D721Med (cell line): ENCODE data around the gene SEMA6C.
"Not testable (repeated sequence)": the region's sequence is repeated elsewhere in the genome, so short reads cannot be mapped to it uniquely, and the experiment has no call there.

Source experiments
- DNase-seq: peaks from one replicate; pipeline ENCODE4 v3.0.0; 2011; ENCODE audit warnings: low spot score; ENCODE audit not compliant: insufficient read length
- FAIRE-seq: peaks from 2 replicates; lab custom pipeline; 2011; peaks lifted over from hg19 to GRCh38; lab: Jason Lieb, UNC
- TF ChIP-seq, protein P1 (sequence below): IDR thresholded peaks from 2 replicates; pipeline ENCODE4 v1.5.1; 2012; ENCODE audit warnings: mild to moderate bottlenecking, control low read depth; ENCODE audit not compliant: insufficient read depth; ENCODE audit errors: missing control alignments

The SEMA6C gene

DNA sequence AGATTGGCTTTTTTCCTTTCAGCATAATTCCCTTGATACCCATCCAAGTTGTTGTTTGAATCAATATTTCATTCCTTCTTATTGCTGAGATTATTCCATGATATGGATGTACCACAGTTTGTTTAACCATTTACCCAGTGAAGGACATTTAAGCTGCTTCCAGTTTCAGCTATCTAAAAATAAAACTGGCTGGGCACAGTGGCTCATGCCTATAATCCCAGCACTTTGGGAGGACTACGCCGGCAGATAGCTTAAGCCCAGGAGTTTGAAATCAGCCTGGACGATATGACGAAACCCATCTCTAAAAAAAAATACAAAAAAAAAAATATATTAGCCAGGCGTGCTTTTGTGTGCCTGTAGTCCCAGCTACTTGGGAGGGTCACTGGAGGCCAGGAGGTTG is 32.6 kb downstream of the SEMA6C start:
- FAIRE-seq (no peak), DNase-seq (no peak)
- TF ChIP-seq, protein P1, sequence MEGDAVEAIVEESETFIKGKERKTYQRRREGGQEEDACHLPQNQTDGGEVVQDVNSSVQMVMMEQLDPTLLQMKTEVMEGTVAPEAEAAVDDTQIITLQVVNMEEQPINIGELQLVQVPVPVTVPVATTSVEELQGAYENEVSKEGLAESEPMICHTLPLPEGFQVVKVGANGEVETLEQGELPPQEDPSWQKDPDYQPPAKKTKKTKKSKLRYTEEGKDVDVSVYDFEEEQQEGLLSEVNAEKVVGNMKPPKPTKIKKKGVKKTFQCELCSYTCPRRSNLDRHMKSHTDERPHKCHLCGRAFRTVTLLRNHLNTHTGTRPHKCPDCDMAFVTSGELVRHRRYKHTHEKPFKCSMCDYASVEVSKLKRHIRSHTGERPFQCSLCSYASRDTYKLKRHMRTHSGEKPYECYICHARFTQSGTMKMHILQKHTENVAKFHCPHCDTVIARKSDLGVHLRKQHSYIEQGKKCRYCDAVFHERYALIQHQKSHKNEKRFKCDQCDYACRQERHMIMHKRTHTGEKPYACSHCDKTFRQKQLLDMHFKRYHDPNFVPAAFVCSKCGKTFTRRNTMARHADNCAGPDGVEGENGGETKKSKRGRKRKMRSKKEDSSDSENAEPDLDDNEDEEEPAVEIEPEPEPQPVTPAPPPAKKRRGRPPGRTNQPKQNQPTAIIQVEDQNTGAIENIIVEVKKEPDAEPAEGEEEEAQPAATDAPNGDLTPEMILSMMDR, result no peak

- no peak for DNase-seq
- TF ChIP-seq, protein P1, result no peak
- FAIRE-seq, result no peak
Observed at GRCh38 chr1:151108331-151108730, 38.1 kb downstream of the SEMA6C start.

DNA sequence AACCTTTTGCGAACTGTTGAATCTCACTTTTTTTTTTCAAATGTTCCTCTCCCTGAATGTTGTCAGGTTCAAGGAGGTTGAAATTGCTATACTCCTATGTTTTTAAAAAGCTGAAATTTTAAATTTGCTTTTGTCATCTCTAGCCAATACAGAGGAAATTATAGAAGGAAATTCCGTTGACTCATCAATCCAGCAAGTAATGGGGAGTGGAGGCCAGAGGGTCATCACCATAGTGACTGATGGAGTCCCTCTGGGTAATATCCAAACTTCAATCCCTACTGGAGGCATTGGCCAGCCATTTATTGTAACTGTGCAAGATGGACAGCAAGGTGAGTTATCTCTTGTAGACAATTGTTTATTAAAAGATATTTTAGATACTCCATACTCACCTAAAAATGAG is 39.5 kb downstream of the SEMA6C start:
- TF ChIP-seq, protein P1, result no peak
- FAIRE-seq, result no peak
- no peak for DNase-seq

GRCh38 chr1:151104630-151105029 is 41.8 kb downstream of the SEMA6C start:
- TF ChIP-seq, protein P1, result no peak
- DNase-seq (no peak), FAIRE-seq (no peak)

DNA sequence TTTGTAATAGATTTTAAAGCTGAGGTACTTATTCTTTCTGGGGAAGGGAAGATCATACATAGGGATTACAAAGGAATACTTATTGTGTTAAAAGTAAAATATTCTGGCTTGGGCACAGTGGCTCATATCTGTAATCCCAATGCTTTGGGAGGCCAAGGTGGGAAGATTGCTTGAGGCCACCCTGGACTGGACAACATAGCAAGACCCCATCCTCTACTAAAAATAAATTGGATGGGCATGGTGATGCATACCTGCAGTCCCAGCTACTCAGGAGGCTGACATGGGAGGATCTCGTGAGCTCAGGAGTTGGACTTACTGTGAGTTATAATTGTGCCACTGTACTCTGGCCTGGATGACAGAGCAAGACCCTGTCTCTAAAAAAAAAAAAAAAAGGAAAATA is 48.3 kb downstream of the SEMA6C start:
- TF ChIP-seq, protein P1, result no peak
- no peak for FAIRE-seq
- DNase-seq, result no peak

DNA sequence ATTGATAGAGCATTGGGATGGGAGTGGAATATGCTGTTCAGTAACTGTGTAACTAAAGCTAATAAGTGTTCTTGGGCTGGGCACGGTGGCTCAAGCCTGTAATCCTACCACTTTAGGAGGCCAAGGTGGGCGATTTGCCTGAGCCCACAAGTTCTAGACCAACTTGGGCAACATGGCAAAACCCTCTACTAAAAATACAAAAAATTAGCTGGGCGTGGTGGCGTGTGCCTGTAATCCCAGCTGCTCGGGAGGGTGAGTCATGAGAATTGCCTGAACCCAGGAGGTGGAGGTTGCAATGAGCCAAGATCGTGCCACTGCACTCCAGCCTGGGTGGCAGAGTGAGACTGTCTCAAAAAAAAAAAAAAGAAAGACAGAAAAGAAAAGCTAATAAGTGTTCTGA is 49.0 kb downstream of the SEMA6C start:
- FAIRE-seq, DNase-seq: not testable (repeated sequence)

DNA sequence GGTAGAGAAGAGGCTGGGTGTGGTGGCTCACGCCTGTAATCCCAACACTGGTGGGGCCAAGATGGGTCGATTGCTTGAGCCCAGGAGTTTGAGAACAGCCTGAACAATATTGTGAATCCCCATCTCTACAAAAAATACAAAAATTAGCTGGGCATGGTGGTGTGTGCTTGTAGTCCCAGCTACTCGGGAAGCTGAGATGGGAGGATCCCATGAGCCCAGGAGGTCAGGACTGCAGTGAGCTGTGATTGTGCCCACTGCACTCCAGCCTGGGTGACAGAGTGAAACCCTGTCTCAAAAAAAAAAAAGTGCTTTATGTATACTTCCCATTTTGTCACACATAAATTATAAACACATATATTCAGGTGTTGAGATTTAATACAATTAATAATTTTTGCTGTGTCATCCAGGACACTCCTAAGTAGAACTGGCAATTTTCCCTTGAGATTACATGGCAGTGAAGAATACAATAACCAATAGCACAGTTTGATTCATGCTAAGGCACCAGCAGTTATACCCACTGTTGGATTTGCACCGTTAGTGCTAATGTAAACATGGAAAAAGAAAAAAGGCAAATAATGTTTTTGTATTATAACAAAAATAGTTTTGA is 60.4 kb downstream of the SEMA6C start:
- TF ChIP-seq, protein P1, result no peak
- DNase-seq, result no peak

More for the DNA sequence above, 60.4 kb downstream of the SEMA6C start:
- FAIRE-seq, result no peak
